Measurements from ENCODE around the gene SNRNP25.

DNA sequence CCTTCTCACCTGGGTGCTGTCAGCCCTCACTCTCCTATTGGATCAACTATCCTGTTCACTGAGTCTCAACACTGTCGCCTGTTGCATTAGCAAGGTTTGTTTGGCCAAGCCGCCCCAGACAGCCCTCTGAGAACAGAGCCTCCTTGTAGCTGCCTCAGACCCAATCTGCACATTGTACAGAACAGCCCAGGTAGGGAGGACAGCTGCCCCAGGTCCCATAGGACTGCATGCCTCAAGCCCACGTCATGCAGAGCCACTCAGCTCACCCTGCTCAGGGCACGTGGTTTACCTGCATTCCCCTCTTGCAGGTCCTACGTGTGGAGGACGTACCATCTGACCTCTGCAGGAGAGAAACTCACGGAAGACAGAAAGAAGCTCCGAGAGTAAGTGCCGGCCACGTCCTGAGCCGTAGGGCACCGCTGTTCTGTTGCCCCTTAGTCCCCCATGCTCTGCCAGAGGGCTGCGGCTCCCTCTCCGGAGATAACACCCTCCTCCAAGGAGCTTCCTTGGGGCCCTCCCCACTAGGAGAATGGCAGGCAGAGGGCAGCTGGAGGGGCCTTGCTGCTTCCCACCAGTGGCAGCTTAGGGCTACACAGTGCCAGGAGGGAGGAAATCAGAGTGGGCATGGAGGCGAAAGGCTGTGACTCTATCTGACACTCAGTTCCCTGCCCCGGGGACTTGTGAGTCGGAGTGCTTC lies 2.8 kb downstream of the SNRNP25 start:
- TF ChIP-seq EZH2 (IDR thresholded peaks at IDR 0.05; ENCODE audit: low read depth, low read length, severe bottlenecking) (no peak), SUZ12 (IDR thresholded peaks at IDR 0.05; ENCODE audit: low read length) (no peak), TBP (IDR thresholded peaks at IDR 0.05; ENCODE audit: low read depth, low read length) (no peak), POLR2AphosphoS5 (IDR thresholded peaks at IDR 0.05; ENCODE audit: low read depth, low read length) (no peak), CREB1 (IDR thresholded peaks at IDR 0.05) (no peak)
- TF ChIP-seq, protein P1, sequence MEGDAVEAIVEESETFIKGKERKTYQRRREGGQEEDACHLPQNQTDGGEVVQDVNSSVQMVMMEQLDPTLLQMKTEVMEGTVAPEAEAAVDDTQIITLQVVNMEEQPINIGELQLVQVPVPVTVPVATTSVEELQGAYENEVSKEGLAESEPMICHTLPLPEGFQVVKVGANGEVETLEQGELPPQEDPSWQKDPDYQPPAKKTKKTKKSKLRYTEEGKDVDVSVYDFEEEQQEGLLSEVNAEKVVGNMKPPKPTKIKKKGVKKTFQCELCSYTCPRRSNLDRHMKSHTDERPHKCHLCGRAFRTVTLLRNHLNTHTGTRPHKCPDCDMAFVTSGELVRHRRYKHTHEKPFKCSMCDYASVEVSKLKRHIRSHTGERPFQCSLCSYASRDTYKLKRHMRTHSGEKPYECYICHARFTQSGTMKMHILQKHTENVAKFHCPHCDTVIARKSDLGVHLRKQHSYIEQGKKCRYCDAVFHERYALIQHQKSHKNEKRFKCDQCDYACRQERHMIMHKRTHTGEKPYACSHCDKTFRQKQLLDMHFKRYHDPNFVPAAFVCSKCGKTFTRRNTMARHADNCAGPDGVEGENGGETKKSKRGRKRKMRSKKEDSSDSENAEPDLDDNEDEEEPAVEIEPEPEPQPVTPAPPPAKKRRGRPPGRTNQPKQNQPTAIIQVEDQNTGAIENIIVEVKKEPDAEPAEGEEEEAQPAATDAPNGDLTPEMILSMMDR (IDR thresholded peaks at IDR 0.05; ENCODE audit: control extremely low read depth in 1 of 3, insufficient read depth in 1 of 3, low read depth in 1 of 3, low read length in 3 of 3): no peak
